Suppressor macrophage (primary cell): Measurements from ENCODE around the gene PITPNB.
A peak's percentile ranks its signal among the peaks of the same experiment; 100 is the strongest.

ENCODE experiments used
- DNase-seq, 4 experiments: peaks; one replicate each; pipeline ENCODE4 v3.0.0-alpha.2; 2020 to 2022

Gene PITPNB

GRCh38 chr22:27918341-27919221 lies 475 bp downstream of the PITPNB start:
- peak; percentile 36 to 71 (median 56) for DNase-seq

DNA sequence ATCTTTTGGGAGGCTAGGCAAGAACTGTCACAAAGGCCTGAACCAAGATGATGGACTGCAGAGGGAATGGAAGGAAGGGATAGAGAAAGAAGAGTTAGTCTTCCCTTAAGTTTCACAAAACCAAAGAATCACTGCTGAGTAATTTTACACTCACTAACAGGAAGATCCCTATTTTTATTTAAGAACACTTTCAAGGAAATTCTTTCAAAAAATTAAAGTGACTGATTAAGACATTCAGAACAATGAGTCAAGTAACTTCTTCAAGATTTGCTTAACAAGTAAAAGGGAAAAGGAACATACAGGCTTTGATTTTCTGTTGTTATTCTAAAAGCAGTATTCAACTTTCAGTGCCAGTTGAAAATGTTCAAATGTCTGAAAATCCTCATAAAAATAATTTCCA lies 3.1 kb downstream of the PITPNB start:
- DNase-seq, result peak in 2 of 4 experiments; percentile 34 to 44

DNA sequence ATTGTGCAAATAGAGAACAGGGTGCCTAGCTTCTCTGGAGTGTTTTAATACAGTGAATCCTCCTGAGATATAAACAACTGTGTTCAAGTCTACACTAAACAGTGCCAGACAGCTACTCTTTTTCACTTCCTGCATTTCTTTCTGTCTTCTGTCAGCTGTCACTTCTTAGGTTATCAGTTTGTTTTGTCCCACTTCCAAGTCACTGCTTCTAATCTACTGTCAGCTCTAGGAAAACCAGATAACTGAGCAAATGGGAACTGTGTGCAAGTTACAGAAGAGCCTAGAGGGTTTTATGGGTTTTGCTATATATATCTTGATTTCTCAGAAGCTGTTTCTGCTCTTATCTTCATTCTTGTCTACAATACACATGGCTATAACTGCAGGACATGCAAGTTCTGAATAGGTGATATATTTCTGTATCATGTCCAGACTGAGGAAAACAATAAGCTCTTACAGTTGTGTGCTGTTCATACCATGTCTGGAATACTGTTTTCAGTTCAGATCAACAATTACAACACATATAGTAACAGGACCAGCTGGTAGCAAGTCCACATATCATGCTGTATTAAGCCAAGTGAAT lies 5.8 kb downstream of the PITPNB start:
- peak in 1 of 4 experiments; percentile 10 for DNase-seq

DNA sequence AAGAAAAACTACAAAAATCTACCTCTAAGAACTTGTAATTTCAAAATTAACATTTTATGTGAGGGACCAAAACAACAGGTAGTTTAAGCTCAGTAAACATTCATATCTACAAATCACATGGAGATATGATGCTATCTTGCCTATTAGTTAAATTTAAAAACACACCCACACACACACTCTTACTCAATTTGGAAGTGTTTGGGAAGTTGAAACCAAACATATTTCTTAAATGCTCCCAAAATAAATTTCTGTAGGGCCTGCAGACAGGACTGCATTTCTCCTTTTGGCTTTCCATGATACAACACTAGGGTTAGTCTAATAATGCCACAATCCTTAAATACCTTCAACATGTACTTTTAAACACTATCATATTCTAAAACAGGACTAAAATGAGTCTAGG lies 7.0 kb downstream of the PITPNB start:
- DNase-seq, result peak; percentile 34 to 73 (median 53)

DNA sequence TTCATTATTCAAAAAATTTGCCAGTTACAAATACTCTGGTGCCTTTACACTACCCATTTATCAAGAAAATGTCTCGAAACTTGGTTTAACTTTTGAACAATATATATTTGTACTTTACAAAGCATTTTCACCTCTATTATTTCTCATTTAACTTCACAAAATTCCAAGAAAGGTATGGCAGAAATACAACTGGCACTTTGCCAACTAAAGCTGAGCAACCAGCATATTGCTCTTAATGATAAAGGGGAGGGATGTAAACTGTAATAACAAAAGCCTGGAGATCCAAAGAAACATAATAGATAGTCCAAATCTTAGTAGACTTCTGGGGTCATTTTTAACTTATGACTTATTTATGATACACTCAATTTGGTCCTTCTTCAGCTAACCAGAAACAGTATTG lies 7.7 kb downstream of the PITPNB start:
- DNase-seq, result peak in 1 of 4 experiments; percentile 7

- DNase-seq, result no peak
Measured at GRCh38 chr22:27906241-27906640, 12.8 kb downstream of the PITPNB start.

GRCh38 chr22:27905653-27906052 lies 13.4 kb downstream of the PITPNB start:
- DNase-seq, result peak in 2 of 4 experiments; percentile 29 to 30

- peak; percentile 11 to 54 (median 29) for DNase-seq
Measured at GRCh38 chr22:27903805-27904473, 15.1 kb downstream of the PITPNB start.

DNA sequence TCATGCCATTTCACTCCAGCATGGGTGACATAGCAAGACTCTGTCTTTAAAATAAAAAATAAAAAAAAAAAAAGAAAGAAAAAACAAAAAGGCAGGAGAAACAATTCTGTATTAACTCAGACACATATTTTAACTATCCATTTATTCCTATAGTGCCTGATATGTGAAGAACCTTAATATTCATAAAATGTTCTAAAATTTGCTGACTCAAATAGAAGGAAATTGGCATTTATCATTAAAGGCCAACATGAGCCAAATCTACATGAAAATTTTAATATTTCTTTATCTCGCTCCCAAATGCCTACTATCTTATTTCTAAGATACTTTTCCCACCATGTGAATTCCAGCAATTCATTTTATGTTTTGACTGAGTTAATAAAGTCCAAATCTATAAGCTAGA lies 18.9 kb downstream of the PITPNB start:
- DNase-seq, result no peak

DNA sequence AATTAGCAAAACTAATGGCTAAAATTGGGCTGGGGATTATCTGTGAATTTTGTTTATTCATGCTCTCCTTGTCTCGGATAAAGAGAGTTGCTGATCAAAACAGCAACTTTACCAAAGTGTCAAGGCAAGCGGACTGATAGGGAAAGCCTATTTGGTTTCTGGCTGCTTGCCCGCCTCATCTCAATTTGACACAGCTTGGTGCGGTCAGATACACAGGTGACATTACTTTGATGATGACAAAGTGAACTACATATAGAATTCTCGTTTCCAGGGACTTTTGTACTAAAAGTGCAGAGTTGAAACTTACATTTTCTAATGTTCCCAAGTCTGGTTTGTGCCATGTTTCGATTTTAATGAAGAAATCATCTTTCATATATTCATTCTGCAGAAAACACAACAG lies 22.8 kb downstream of the PITPNB start:
- no peak for DNase-seq

DNA sequence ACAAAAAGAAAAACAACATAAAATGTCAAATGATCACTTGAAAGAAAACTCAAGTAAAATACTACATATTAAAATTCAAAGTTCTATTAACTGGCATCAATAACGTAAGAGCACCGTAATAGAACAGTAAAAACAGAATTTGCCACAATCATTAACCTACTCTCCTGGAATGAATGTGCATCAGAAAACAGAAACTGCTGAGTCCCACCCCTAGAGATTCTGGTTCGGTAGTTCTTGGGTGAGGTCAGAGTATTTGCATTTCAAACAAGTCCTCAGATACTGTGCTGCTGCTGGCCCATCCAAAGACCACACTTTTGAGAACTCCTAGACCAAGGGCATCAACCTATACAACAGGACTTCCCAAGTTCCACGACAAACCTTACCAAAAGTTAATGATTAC lies 23.5 kb downstream of the PITPNB start:
- no peak for DNase-seq

- DNase-seq, result no peak
Measured at GRCh38 chr22:27892811-27893210, 26.2 kb downstream of the PITPNB start.

DNA sequence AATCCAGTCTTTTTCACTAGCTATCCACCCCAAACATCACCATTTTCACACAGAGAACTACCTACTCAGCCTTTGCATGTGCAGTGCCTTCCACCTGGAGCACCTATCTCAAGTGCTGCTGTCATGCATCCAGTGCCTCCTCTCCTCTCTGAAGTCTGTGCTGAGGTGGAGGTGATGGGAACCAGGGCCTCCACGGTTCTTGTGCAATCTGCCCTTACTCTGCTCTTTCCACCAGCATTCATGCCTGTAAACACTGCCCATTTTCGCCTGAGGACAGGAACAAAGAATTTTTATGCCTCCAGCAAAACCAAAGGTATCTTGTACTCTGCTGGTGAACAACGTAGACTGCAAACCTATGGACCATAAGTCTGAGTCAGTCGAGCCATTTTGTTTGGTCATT lies 27.0 kb downstream of the PITPNB start:
- DNase-seq, result no peak

GRCh38 chr22:27888310-27888709 lies 30.7 kb downstream of the PITPNB start:
- no peak for DNase-seq

GRCh38 chr22:27886843-27887151 lies 32.3 kb downstream of the PITPNB start:
- no peak for DNase-seq

GRCh38 chr22:27885977-27886842 lies 32.8 kb downstream of the PITPNB start:
- peak; percentile 57 to 68 (median 64) for DNase-seq

- no peak for DNase-seq
Measured at GRCh38 chr22:27883656-27884350, 35.3 kb downstream of the PITPNB start.

DNA sequence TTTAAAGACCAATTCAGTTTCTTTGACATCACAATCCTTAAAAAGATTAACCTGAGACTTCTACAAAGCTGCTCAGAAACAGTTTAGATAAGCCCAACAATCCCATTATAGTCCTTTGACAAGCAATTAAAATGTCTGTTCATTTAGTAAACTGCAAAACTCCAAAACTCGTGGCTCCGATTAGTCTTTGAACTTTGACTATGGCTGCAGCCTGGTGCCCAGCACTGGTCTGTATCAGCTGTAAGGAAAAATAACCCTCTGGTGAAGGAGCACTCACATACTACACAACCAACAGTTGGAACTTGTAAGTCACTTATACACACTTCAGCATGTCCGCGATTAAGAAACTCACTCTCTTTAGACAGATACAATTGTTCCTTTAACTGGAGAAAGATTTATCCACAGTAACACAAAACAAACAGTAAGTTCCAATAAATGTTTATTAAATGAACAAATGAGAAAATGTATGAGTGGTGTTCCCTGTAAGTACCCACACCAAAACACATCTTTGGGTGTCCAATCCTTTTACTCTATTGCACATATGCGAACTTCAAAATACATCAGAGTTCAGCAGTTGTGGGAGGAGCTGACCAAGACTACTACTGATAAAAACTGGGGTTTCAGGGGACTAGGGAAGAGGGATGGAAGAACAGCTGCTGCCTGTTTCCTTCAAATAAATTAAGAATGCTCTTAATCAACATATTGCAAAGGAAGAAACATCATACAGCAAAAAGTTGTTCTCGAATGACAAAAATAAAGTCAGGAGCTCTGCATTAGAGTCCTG lies 36.4 kb downstream of the PITPNB start:
- DNase-seq, result no peak

DNA sequence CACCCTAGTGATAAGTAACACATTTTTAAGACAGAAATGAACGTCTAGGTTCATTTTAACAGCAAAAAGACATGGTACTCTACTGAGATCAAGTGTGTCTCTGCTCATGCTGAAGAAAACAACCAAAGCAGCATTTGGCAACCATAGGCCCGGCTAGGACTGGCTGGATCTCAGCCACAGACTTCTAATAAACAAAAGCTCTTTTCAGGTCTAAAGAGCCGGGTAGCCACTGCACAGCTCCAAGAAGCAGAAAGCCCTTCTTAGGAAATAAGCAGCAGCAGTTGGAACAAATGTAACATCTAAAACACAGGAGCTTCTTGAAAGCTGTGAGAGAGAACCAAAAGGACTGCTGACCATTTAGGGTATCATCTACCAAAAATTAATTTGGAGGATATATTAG lies 37.6 kb downstream of the PITPNB start:
- no peak for DNase-seq

- DNase-seq, result peak; percentile 65 to 71 (median 70)
Measured at GRCh38 chr22:27880778-27881394, 38.2 kb downstream of the PITPNB start.

- peak; percentile 41 to 51 (median 44) for DNase-seq
Measured at GRCh38 chr22:27879923-27880322, 39.1 kb downstream of the PITPNB start.
